ENCODE measurements around the gene MYO7A.

MYO7A gene

DNA sequence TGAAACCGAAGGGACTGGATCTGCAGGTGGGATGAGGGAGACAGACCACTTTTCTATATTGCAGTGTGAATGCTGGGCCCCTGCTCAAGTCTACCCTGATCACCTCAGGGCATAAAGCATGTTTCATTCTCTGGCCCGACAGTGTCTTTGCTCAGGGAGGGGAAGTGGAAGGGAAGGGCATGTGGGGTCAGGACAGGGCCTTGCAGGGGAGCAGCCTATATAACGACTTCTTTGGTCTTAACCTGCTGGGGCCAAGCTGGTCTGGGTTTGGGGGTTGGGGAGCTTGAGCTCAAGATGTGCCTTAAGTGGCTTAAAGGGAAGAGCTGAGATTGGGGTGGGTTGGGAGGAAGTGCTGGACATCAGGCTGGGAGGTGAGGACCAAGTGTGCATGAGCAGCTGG is 87.1 kb downstream of the MYO7A start:
- DNase-seq (ENCODE audit: low read depth): no peak

GRCh38 chr11:77217156-77217555 is 89.1 kb downstream of the MYO7A start:
- DNase-seq (ENCODE audit: low read depth): no peak

DNA sequence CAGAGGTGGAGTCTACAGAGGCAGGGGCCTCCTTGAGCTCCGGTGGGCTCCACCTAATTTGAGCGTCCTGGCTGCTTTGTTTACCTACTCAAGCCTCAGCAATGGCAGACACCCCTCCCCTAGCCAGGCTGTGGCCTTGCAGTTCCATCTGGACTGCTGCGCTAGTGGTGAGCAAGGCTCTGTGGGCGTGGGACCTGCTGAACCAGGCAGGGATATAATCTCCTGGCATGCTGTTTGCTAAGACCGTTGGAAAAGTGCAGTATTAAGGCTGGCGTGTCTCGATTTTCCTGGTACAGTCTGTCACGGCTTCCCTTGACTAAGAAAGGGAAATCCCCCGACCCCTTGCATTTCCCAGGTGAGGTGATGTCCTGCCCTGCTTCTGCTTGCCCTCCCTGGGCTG is 95.8 kb downstream of the MYO7A start:
- no peak for DNase-seq (ENCODE audit: low read depth)

DNA sequence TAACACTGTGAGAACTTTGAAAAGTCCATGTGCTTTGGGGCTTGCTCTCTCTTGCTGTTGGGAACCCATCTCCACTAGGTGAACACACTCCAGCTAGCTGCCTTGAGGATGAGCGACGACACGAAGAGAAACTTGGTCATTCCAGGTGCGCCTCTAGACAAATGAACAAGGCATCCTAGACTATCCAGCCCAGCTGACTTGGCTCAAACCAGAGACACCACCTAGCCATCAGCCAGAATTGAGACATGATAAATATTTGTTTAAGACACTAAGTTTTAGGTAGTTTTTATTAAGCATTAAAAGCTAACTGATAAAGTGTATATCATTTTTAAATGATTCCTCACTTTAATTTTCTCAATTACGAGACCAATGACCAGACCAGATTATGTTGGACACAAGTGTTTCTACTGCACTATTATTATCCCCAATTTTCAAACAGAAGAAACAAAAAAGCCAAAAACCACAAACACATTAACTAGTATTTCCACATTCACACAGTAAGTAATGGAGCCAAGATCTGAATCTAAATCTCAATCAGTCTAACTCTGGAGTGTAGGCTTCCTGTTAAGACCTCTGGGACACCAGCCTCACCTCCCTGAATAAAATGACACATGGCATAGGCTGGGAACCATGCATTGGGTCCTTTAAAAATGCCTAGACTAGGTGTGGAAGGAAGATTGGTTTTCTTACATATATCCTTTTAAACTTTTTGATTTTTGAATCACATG is 103.0 kb downstream of the MYO7A start:
- no peak for DNase-seq (ENCODE audit: low read depth)

DNA sequence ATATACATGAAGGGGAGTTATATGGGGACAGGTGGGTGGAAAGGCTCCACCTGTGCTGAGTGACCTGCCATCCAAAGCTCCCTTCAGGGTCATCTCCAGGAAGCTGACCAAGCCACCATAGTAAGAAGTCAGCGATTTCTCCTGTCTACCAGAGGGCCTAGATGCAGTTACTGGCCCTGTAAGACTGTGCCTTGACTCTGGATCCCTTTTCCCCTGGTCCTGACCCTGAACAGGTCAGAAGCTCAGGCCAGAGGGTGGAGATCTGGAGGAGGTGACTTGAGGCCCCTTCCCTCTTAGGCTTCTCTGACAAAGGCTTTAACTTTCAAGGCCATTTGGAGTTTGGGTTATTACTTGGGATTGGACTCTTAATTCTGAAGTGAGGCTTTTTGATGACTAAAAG is 103.8 kb downstream of the MYO7A start:
- no peak for DNase-seq (ENCODE audit: low read depth)

GRCh38 chr11:77232242-77232641 is 104.2 kb downstream of the MYO7A start:
- no peak for DNase-seq (ENCODE audit: low read depth)

DNA sequence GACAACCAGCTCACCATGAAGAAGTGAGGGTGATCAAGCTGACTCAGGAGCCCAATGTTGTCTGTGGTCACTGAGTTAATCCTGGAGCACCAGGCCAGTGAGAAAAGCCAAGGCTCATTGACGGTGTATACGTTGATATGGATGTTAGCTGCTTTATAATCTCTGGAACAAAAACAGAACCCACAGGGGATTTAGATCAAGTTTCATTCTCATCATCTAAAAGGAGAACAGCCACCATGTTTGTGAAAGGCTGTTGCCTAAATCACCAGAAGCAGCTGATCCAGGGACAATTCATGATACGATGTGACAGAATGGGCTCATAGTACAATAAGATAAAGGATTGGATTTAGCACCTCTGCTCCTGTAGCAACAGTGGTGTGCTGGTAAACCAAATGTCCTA is 105.0 kb downstream of the MYO7A start:
- DNase-seq (ENCODE audit: low read depth): no peak

DNA sequence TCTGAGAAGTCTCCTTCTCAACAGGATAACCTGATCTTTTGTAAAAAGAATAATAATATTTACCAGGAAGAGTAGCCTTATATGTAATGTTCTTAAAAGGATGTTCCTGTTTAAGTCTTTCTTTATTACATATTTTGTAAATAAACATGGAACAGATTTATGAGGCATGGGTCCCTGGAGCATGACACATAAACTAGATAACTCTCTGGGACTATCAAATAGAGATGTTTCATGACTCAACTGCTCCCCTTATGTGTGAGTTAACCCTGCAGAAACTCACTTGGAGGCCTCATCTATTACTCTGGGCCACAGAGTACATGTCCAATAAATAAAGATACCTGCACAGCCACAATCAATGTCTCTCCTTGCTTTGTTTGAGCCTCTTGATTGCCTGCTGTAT is 108.9 kb downstream of the MYO7A start:
- peak; percentile 54 for DNase-seq (ENCODE audit: low read depth)

- DNase-seq (ENCODE audit: low read depth): peak; percentile 89
Observed at GRCh38 chr11:77244277-77245027, 116.4 kb downstream of the MYO7A start.

GRCh38 chr11:77249427-77249826 is 121.4 kb downstream of the MYO7A start:
- DNase-seq (ENCODE audit: low read depth): peak; percentile 30

GRCh38 chr11:77250881-77251640 is 123.0 kb downstream of the MYO7A start:
- DNase-seq (ENCODE audit: low read depth): peak; percentile 71

DNA sequence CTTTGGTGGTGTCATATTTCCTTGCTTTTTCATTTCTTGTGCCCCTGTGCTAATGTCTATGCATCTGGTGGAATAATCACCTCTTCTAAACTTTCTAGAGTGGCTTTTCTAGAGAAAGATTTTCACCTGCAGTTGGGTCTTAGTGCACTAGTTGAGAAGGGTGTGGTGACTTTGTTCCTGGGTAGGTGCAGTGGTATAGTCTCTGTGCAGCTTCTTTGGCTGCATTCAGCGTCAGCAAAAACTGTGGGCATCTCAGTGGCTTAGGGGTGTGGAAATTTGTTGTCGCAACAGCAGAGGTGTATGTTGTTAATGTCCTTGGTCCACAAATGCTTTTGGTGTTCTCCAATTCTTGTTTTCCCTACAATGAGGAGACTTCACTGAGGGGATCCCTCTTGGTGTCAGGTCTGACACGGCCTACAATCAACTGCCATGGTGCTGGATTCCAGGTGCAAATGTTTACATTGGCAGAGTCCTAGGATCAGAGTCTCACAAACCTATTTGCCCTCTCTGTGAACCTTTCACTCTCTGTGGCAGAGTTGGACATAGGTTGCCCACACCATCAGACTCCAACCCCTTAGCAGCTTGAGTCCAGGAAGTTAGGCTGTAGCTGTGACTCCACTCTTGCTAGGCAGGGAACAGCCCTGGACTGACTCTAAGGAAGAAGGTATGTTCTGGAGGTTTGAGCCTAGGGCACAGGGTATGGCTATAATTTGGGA is 124.7 kb downstream of the MYO7A start:
- DNase-seq (ENCODE audit: low read depth): no peak

DNA sequence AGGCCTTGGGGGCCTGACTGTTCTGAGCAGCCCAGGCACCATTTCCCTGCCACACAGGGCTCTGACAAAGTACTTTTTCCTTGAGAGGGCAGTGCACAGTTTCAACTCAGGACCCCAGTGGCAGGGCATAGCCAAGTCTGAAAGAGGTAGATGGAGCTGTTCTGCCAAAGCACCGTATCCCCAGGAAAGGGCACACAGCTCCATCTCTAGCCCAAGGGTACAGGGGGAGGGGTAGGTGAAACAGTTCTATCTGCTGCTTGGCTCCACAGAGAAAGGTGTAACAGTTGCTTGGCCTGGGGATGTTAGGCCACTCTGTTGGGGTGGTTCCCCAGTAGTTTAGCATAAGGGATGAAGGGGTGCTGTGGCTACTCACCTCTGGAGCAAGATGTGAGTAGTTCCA is 125.6 kb downstream of the MYO7A start:
- DNase-seq (ENCODE audit: low read depth): no peak

DNA sequence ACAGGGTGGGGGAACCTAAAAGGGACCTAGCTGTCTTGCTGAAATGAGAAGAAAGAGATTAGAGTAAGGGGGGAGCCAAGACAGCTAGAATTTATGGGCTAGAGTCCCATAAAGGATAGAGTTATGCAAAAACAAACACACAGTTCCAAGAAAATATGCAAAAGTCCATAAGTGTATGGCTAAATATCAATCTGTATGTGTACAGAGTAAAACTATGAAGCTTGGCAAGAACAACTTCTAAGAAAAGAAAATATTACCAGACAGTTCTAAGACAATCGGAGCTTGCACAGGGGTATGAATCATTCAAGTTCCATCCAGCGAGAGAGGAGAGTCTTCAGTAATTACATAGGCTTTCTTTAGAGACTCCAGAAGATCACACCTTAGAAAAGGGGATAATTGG is 131.6 kb downstream of the MYO7A start:
- DNase-seq (ENCODE audit: low read depth): peak; percentile 76

- DNase-seq (ENCODE audit: low read depth): no peak
Observed at GRCh38 chr11:77262803-77263202, 134.8 kb downstream of the MYO7A start.

All from EH (cell line).